Measurements from ENCODE around the gene ITGAL.
"Not testable (repeated sequence)": the region's sequence is repeated elsewhere in the genome, so short reads cannot be mapped to it uniquely, and the experiment has no call there.

ITGAL gene

GRCh38 chr16:30524575-30525568 is 52.3 kb downstream of the ITGAL start:
- in situ Hi-C loops (cut with MboI; ENCODE audit: low sequenced_read_pairs), result no loop called here

- in situ Hi-C loops (cut with MboI; ENCODE audit: low sequenced_read_pairs), result no loop called here
These were observed 53.2 kb downstream of the ITGAL start for GRCh38 chr16:30525844-30526136.

DNA sequence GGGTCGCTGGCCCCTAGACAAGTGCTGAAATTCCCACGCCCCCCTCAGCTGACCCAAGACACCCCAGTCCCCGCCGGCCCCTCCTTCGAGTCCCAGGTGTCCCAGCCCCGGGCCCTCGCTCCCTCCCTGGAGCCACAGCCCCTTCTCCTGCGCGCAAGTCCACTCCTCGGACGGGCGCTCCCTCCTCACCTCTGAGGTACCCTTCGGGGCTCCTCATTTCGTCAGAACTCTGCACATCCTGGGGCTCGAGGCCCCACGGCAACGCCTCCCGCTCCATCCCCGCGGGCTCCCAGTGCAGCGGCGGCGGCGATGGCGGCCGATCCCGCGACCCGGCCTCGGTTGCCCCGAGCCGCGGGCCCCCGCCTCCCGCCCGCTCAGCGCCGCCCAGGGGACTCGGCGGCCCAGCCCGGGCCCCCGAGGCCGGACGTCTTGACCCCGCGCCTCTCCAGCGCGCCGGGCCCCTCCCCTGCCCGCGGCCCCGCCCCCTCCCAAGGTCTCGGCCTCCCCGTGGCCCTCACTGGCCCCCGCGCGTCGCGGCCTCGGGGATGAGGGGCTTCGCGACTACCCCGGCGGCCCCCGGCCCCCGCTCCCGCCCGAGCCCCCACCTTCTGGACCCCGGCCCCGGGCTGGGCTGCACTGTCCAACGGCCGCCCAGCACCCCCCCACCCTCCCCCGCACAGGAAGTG is 53.7 kb downstream of the ITGAL start, which contains the start of gene ZNF768:
TSS of gene ZNF768 (minus strand) at position 430 of the 686 bp plus-strand sequence. CDS start at position 277, 153 bp downstream.
- in situ Hi-C loops (cut with MboI; ENCODE audit: low sequenced_read_pairs), result no loop called here

DNA sequence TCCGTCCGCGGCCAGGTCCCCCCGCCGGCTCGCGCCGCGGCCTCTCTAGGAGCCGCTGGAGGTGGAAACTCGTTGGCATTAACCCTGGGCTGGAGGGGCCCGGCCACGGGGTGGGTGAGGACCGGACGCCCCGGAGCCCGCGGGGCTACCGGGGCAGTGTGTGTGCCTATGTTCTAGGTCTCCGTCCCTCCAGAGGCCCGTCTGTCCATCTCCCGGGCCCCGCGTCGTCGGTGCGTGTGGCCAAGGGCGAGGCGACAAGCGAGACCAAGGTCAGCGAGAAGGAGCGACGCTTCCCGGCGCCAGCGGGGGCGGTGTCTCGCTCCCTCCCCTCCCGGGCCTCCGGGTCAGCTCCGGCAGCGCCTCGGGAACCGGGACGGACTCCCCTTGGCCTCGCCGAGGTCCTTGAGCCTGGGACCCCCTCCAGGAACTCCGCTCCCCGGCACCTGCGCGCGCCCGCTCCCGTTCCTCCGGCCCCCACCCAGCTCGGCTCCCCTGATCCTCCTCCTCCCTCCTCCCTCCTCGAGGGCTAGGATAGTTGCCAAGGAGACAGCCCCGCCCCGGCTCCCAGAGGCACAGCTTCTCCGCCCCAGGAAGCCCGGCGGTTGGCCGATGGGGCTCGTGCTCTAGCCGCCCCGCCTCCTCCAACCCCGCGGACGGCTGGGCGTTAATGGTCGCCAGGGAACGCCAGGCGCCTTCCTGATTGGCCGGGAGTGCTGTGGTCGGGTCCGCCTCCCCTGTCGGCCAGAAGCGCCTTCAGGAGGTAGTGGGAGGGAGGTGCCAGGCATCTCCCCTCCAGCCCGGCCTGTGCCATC is 54.5 kb downstream of the ITGAL start:
- in situ Hi-C loops (cut with MboI; ENCODE audit: low sequenced_read_pairs), result no loop called here

GRCh38 chr16:30527635-30528178 is 55.2 kb downstream of the ITGAL start:
- in situ Hi-C loops (cut with MboI; ENCODE audit: low sequenced_read_pairs), result no loop called here

DNA sequence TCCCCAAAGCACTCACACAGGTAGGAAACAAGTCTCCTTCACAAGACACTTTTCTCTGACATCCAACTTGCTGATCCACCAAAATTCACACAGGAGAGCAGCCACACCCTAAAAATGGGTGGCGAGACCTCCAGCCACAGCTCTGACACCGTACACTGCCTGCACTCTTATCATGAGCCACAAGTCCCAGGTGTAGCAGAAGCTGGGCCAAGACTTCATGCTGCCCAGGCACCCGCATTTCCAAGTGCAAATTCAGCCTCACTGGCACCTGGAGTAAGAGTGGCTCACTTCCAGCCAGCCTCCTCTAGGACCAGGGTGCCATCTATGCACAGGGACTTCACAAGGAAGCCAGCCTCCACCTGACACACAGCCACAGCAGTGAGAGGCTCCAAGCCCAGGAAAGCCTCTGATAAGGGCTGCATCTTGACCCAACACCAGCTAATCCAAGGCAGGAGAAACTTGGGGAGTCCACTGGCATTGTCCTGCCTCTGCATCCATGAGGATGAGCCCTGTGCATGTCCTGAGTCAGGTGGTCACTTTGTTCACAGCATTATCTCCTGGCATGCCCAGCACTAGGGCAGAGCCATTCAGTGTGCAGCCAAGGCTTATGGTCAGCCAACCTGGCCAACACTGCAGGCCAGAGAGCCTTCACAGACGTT is 56.4 kb downstream of the ITGAL start:
- in situ Hi-C loops (cut with MboI; ENCODE audit: low sequenced_read_pairs), result no loop called here

DNA sequence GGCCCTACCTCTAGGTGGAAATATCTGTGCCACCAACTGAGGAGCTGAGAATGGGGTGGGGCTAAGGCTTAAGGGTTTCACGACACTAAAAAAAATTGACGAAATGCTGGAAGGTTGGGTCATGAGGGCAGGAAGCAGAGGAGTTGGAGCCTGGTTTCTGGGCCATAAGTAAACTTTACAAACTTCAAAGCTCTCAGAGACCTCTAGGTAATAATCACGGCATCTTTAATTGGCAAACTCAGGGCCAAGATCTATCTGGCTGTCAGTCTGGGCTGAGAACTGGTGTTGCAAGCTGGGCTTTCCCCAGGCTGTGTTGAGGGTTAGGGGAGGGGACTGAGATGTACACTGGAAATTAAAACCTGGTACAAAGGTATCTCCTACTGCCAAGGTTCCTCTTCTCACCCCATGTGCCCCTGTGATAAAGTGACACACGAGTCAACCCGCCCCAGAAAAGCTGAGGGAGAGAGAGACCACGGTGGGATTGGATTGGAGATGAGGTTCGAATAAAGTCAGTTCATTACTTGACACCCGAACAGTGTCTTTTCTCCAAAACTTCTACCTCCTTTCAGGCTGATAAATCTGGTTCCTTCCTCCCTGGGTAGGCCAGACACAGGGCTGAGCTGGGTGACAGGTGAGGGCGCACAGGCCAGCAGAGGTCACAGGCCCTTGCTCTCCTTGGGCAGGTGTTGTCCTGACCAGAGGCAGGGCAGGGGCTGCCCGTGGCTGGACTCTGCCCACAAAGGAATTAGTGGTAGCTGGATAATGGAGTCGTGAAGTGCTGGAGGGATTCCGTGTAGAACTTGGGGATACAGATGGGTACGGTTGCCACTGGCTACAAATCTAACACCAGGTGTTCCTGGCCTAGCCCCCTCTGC is 57.9 kb downstream of the ITGAL start:
- in situ Hi-C loops (cut with MboI; ENCODE audit: low sequenced_read_pairs), result no loop called here

DNA sequence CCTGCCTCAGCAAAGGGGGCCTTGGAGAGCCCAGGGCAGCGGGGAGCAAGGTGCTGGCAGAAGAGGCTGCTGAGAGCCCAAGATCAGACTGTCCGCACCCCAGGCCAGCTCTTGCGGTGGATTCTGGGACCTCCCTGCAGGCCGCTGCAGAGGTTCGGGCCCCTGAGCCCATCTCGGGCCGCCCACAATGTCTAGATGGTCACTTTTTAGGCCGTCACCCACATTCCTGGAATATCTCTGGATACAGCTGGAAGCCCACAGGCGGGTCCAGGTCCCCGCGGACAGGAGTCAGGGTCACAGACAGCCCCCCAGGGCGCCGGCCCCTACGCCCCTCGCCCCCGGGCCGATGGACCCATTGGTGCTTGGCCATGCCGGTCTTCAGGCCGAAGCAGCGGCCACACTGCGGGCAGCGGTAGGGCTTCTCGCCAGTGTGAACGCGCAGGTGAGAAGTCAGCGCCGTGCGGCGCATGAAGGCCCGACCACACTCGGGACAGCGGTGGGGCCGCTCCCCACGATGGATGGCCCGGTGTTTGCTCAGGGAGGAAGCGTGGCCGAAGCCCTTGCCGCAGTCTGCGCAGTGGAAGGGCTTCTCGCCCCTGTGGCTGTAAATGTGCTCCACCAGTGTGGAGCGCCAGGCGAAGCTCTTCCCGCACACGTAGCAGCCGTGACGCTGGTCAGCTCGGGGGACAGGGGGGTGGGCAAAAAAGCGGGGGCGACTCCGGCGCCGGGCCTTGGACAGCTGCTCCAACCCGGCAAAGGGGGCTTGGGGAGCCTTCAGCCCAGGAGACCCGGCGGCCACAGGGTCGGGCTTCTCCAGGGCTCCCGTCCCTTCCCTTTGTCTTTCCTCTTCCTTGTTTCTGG is 60.0 kb downstream of the ITGAL start:
- in situ Hi-C loops (cut with MboI; ENCODE audit: low sequenced_read_pairs), result no loop called here

GRCh38 chr16:30533146-30533522 is 60.6 kb downstream of the ITGAL start:
- in situ Hi-C loops (cut with MboI; ENCODE audit: low sequenced_read_pairs), result no loop called here

DNA sequence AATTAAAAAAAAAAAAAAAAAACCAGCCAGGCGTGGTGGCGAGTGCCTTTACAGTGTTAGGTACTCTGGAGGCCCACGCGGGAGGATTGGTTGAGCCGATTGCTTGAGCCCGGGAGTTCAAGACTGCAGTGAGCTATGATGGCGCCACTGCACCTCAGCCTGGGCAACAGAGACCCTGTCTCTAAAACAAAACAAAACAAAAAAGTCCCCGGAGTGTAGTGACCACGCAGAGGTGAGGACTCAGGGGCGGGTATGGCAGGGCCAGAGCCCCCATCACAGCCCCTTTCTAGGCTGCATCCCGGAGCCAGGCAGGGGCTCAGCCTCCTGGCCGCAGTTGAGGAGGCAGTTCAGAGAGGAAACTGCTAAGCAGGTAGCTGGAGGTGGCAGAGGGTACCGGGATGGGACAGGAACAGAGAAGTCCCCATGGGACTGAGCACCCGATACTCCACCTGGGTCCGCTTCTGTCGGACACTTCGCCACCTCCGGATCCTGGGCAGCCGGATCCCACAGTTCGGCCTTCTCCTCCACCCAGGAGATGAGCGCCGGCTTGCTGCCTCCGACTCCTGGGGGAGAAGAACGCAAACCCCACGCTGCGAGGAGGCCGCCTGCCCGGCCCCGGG is 61.3 kb downstream of the ITGAL start:
- in situ Hi-C loops (cut with MboI; ENCODE audit: low sequenced_read_pairs), result no loop called here

DNA sequence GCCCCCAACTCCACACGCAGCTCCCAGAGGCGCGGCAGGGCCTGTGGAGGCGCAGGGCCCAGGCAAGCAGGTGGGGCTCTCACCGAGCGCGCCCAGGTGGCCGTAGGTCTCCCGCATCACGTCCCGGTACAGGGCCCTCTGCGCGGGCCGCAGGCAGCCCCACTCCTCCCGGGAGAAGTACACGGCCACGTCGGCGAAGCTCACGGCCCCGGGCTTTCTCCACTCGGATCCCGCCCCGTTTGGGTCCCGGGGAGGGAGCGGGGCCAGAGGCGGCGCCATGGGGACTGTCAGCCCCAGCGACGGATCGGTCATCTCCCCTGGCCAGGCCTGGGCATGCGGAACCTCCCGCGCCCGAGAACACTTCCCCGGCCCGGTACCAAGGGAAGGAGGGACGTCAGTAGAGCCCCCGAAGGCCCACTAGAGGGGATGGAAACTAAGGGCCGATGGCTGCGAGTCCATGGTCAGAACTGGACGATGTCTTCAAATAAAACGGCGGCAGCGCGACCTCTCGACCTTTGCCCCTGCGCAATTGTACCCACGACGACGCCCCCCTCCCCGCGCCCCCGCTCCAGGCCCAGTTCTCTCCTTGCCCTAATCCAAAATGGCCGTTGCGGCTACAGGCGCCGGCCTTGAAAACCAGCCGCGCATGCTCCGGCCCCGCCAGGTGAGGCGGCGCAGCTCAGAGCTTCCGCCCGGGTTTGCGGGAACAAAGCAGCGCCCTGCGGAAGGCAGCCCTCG is 62.0 kb downstream of the ITGAL start, which contains the start of gene ZNF747:
TSS of gene ZNF747 (minus strand) at position 491 of the 738 bp plus-strand sequence. CDS start at position 312, 179 bp downstream.
- in situ Hi-C loops (cut with MboI; ENCODE audit: low sequenced_read_pairs), result no loop called here

- in situ Hi-C loops (cut with MboI; ENCODE audit: low sequenced_read_pairs), result no loop called here
These were observed 62.7 kb downstream of the ITGAL start for GRCh38 chr16:30535106-30535776.

DNA sequence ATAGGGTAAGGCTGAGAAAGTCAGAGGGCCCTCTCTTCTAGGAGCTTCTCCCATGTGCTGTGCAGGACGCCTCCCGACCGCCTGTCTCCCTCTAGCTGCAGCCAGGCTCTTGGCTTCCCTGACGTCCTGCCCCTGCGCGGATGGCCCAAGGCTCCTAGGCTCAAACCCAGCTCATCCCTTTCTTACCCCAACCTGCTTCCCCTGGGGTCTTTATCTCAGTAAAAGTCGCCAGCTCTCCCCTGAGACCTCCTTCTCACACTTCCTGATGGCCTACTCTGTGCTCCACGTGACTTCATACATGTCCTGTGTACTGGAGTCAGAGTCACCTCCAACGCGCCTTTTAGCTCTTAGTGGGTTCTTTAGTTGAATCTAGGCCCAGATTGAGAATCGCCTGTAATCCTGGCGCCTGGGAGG is 63.2 kb downstream of the ITGAL start:
- in situ Hi-C loops (cut with MboI; ENCODE audit: low sequenced_read_pairs), result no loop called here

GRCh38 chr16:30536391-30537024 is 64.0 kb downstream of the ITGAL start:
- in situ Hi-C loops (cut with MboI; ENCODE audit: low sequenced_read_pairs), result not testable (repeated sequence)

- in situ Hi-C loops (cut with MboI; ENCODE audit: low sequenced_read_pairs), result no loop called here
These were observed 66.7 kb downstream of the ITGAL start for GRCh38 chr16:30539000-30539964.
